GM19351 (cell line): Measurements from ENCODE around the gene CAD.
A peak's percentile ranks its signal among the peaks of the same experiment; 100 is the strongest.
"Not testable (repeated sequence)": the region's sequence is repeated elsewhere in the genome, so short reads cannot be mapped to it uniquely, and the experiment has no call there.

Experiments used
- ATAC-seq: cut with Tn5 transposase; IDR thresholded peaks from one replicate; pipeline ENCODE4 v1.9.1; 2021; ENCODE audit warnings: mild to moderate bottlenecking, moderate library complexity; ENCODE audit not compliant: unreplicated experiment

The CAD gene

DNA sequence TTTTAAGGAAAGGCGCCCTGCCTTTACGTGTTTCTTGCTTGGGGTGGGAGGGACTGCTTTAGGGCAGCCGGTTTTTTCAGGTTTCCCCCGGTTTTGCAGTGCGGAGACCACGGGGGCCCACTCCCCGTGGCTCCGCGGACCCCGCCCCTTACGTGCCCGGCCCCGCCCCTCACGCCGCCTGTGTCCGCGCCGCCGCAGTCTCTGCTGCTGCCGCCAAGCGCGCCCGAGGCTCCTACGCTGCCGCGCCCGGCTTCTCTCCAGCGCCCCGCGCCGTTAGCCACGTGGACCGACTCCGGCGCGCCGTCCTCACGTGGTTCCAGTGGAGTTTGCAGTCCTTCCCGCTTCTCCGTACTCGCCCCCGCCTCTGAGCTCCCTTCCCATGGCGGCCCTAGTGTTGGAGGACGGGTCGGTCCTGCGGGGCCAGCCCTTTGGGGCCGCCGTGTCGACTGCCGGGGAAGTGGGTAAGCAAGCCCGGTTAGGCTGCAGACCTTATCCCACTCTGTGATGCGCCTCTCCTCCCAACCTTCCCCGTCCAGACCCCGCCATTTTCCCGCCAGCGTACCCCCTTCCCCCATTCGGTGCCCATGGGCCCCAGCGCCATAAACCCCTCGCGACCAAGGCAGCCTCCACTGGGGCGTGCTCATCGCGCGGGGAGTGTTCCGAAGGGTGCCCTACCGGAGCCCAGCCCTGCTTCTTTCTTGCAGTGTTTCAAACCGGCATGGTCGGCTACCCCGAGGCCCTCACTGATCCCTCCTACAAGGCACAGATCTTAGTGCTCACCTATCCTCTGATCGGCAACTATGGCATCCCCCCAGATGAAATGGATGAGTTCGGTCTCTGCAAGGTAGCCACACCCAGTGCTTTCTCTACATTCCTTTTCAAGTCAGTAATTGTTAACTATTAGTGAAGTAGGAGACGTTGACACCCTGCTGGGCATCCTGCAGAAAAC is at the start of gene CAD:
CAD (plus strand) TSS at position 197 of the 949 bp plus-strand sequence; CDS start at position 380, 183 bp downstream.
- ATAC-seq = peak; percentile 76

DNA sequence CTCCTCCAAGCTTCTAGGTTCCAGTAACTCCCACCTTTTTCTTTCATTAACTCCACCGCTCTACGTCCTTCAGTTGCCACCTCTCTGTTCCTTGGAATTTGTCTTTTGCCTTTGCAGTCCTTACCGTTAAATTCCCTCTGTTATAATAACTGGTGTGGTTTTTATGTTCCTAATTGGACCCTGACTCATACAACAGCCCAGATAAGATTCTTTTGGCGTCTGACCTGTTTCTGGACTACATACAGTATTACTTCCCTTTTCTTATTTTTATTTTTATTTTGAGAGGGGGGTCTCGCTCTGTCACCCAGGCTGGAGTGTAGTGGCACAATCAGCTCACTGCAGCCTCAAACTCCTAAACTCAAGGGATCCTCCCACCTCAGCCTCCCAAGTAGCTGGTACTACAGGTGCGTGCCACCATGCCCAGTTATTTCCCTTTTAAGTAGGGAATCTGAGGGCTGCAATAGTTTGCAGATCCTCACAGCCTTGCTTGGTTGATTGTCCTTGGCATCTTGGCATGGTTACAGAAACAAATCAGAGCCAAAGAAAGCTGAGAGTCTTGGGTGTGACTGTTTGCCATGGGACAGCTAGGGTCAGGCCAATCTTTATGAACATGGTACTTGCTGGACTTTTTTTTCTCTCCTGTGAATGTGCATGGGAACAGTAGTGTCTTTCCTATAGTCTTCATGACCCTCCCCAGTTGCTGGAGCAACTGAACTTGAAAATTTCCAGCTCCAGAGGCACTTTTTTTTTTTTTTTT is 46.4 kb upstream of the CAD start:
- no peak for ATAC-seq

DNA sequence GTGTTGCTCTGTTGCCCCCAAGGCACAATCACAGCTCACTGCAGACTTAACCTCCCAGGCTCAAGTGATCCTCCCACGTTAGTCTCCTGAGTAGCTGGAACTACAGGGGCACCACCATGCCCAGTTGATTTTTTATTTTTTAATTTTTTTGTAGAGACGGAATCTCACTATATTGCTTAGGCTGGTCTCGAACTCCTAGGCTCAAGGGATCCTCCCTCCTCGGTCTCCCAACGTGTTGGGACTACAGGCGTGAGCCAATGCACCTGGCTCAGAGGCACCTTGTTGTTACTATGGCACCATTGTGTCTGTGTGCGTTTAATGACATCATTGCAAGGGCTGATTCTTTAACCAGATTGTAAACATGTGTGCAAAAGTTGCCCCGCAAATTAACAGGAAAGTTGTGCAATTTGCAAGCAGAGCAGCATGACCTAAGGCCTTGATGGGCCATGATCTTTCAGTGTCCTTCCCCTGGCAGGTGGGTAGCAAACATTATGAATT is 45.8 kb upstream of the CAD start:
- ATAC-seq = no peak

DNA sequence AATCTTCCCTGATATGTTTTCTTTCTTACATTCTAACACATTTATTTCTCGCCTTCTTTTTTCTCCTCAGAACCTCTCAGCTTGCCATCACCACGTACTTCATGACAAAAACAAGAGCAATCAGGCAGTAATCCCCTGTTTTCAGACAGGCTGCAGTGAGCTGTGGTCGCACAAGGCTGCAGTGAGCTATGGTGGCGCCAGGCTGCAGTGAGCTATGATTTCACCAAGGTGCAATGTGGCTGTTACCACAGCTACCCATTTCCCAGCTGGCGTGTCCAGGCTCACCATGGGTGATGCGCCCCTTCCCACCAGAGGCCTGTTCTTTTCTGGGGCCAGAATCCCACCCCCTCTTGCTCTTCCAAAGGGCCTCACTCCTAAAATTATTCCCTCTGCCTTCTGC is 42.5 kb upstream of the CAD start:
- ATAC-seq = no peak

DNA sequence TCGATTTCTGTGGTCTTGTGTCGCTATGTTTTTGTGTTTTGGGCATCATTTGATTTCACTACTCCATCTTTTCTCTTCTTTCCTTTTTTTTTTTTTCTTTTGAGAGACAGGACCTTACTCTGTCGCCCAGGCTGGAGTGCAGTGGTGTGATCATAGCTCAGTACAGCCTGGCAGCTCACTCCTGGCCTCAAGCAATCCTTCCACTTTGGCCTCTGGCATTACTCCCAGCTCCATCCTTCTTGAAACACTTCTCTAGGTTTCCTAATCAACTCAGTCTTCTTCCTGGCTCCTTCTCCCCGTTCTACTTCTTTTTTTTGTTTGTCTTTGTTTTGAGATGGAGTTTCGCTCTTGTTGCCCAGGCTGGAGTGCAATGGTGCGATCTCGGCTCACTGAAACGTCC is 41.8 kb upstream of the CAD start:
- no peak for ATAC-seq

DNA sequence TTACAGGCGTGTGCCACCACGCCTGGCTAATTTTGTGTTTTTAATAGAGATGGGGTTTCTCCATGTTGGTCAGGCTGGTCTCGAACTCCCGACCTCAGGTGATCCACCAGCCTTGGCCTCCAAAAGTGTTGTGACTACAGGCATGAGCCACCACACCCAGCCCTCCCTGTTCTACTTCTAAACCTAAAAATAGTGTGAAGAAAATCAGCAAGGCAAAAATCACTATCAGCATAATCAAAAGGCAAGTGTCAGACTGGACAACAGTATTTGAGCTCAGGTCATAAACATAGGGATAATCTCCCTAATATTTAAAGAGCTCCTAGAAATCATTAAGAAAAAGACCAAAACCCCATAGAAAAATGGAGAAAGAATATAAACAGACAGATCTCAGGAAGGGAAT is 41.4 kb upstream of the CAD start:
- ATAC-seq = not testable (repeated sequence)

DNA sequence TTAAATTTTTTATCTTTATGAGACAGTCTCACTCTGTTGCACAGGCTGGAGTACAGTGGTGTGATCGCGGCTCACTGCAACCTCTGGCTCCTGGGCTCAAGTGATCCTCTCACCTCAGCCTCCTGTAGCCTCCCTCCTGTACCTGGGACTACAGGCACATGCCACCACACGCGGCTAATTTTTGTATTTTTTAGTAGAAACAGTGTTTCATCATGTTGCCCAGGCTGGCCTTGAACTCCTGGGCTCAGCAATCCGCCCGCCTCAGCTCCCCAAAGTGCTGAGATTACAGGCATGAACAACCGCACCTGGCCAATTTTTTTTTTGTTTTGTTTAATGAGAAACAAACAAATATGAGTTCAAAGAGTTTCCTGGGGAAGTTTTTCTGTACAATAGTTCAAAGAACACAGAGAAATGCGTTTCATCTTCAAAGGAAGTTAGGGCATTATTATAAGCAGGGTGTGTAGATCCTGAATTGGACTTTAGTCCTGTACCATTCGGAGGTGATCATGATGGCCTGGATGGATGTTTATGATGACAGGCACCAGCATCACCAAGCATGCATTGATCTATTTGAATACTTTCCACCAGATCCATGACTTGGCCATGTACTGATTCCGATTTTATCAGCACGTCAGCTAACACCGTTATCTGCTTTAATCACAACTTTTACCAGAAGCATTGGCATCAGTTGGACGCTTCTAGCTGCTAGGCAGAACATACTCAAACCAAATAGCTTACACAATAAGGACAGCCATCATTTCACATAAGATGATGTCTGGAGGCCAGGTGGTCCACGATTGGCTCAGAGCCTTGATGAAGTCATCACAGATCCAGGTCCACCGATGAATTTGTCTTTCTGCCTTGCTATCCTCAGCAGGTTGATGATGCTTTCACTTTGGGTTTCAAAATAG is 39.5 kb upstream of the CAD start:
- ATAC-seq = no peak

DNA sequence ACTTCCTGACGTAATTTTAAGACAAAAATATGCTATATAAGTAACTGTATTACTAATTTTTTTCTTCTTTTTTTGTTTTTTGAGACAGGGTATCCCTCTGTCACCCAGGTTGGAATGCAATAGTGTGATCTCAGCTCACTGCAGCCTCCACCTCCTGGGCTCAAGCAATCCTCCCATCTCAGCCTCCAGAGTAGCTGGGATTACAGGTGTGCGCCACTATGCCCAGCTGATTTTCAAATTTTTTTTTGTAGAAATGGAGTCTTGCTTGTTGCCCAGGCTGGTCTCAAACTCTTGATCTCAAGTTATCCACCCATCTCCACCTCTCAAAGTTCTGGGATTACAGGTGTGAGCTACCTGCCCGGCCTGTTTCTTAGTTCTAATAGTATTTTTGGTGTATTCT is 38.7 kb upstream of the CAD start:
- ATAC-seq = no peak

DNA sequence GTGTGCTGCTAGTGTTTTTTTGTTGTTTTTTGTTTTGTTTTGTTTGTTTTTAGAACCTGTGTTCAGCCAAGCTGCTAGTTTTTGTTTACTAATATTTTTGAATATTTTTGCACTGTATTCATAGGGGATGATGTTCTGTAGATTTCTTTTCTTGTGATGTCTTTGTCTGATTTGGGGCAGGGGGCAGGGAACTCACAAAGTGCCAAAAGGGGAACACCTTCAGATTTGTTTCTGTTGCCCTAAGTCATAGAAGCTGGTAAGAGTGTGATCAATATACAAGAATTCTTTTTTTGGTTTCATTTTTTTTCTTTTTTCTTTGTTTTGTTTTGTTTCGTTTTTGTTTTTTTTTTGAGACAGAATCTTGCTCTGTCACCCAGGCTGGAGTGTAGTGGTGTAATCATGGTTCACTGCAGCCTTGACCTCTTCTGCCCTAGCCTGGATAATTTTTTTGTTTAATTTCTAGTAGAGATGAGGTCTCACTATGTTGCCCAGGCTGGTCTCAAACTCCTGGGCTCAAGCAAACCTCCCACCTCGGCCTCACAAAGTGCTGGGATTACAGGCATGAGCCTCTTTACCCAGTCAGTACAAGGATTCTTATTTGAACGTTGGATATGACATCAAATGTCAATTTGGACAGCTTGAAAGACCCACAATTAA is 37.7 kb upstream of the CAD start:
- no peak for ATAC-seq

DNA sequence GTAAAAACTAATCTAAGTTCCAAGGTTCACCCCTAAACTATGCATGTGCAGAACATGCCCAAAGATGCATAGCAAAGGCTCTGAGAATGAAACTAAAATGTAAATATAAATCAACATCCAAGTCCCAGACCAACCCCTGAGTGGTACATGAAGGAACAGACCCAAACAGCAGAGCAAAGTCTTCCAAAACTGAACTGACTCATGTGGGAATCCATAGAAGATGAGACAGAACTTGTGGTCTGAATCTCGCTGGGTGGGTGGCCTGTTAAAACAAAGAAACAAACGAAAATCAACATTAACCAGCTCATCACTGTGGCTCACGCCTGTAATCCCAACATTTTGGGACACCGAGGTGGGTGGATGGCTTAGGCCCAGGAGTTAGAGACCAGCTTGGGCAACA is 34.8 kb upstream of the CAD start:
- no peak for ATAC-seq

DNA sequence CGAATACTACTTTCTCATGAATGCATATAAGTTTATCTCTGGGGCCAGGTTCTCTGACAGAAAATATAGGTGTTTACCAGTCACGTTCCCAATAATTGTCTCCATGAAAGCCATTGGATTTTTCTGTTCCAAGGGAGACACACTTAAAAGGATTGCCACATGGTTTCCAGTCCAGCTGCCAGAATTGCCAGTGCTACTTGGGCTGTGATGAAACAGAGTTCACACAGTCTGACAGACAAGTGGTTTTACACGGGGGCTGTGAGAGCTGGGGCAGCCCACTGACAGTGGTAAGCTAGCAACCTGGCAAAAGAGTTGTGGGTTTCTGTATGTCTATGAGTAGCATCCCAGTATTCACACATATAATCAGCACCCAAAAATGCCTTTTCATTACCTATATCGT is 33.1 kb upstream of the CAD start:
- no peak for ATAC-seq

DNA sequence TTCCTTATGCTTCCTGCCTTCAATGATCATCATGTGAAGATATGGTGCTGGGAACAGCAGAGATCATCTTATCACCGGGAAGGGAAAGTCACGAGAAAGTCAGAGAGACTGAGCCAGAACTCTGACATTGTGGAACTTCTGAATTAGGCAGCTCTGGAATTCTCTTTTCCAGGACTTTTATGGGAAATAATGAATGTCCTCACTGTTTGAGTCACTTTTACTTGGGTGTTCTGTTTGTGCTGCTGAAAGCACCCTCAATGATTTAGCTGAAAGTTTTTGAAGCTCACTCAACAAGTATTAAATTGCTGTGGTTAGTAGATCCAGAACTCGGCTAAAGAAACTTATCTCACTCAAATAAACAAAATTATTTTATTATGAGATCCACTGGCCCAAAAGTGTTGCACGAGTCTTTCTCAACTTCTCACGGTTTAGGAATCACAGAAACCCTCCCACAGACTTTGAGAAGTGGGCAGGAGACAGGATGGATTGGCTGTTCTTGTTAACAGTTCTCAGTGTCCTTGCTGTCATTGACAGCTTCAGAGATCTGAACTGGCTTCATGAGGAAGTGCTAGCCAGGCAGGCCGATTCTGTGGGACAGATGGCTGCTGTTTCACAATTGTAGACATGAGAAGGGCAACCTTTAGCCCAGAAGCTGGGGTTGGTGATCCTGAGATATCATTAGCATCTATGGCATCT is 31.7 kb upstream of the CAD start:
- ATAC-seq = no peak

DNA sequence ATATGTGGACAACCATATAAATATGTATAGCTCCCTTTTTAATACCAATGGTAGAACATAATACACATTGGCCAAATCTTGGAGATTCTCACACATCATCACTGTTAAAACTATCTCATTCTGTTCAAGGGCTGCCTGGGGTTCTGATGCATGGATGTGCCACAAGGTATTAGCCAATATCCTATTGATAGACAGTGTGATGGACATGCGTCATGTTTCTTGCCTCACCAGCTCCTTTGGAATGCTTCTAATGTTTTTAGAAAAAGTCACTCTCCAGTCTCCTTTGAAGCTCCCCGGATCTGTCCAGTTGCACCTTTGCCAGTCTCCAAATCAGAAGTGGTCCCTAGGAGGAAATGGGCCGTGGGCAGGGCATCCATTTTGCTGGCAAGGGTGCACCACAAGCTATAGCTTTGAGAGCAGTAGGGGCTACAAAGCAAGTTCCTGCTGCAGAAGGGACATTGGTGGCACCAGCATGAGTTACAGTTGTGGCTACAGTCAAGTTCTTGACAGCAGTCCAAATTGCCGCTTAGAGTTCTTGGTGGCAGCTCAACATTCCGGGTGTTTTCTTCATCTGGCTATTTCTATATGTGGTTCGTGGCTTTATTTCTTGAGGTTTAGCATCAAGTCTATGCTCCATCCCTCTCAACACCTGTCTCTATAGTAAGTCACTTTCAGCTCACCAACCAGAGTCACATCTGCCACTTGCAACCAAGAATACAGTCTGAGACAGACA is 30.4 kb upstream of the CAD start:
- no peak for ATAC-seq

DNA sequence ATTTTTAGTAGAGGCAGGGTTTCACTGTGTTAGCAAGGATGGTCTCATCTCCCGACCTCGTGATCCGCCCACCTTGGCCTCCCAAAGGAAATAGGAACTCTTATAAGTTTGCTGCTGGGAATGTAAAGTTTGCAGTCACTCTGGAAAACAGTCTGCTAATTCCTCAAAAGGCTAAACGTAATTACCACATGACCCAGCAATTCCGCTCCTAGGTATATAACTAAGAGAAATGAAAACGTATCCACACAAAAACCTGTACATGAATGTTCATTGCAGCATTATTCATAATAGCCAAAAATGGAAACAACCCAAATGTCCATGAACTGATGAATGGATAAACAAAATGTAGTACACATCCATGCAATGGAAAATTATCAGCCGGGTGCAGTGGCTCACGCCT is 27.2 kb upstream of the CAD start:
- no peak for ATAC-seq

DNA sequence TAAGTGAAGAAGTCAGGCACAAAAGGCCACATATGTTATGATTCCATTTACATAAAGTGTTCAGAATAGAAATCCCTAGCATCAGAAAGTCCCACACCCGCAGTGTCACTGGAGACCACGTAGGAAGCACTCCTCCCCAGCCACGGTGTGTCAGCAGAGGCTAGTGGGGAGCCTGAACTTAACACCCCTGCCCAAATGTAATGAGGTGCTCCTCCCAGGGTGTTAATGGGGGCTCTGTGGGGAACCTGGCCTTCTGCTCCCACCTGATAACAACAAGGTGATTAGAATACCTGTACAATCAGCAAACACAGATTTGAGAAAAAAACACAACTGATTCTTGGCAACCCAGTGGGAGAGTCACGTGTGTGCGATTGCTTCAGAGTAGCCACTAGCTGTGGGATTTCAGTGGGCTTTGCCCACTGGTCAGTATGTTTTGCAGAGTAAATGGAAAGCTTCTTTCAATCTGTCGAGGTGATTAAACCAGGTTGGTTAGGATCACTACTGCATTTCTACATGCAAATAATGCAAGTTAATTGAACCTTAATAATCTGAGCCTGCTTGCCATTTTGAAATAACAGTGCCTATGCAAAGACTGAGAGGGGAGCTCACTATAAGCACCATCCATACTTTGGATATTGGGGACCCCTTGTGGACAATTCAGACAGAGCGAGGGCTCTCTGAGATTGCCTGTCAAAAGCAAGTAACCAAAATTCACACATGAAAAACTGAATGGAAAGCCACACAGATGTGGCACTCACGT is 25.9 kb upstream of the CAD start:
- peak; percentile 50 for ATAC-seq

DNA sequence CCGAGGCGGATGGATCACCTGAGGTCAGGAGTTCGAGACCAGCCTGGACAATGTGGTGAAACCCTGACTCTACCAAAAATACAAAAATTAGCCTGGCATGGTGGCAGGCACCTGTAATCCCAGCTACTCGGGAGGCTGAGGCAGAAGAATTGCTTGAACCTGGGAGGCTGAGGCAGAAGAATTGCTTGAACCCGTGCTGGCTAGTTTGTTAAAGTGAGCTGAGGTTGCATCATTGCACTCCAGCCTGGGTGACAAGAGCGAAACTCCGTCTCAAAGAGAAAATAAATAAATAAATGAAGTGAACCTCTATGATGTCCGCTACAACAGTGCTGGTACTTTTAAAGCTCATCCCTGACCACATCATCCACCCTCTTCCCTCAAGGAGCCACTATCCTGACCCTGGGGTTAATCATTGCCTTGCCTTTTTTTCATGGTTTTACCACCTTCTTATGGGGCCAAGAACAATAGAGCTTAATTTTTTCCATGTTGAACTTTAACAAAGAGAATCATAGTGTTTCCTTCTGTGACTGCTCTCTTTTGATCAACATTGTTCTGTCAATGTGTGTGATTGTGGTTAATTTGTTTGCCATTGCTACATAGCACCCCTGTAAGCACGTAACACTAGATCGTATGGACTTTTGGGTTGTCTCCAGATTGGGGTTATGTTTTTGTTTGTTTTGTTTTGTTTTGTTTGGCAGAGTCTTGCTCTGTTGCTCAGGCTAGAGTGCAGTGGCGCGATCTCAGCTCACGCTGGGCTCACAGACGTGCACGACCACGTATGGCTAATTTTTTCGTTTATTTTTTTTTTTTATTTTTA is 22.4 kb upstream of the CAD start:
- ATAC-seq = no peak

DNA sequence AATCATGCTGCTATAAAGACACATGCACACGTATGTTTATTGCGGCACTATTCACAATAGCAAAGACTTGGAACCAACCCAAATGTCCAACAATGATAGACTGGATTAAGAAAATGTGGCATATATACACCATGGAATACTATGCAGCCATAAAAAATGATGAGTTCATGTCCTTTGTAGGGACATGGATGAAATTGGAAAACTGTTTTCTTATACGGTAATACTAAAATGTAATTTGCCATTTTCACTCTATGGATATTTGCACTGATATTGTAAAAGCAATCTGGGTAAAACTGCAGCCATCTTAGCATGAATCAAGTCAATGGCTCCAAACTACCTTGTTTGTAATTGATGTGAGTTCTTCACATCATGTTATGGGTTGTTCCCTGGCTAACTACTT is 21.4 kb upstream of the CAD start:
- not testable (repeated sequence) for ATAC-seq
